WTC11 (cell line): ENCODE data around the gene AXL. TPM values are rescaled to one million over a fixed set of nuclear protein-coding genes. Genes with fewer than 3 reads are reported as not detected.

ENCODE experiments used
- ATAC-seq: fragments of 200-7000 bp; cut with Tn5 transposase; 2 replicates; pipeline ENCODE4 v1.10.0; 2021; ENCODE audit warnings: mild to moderate bottlenecking, moderate library complexity
- CTCF ChIA-PET: fragments of 300-600 bp; sonication (Branson Sonifier 250); formaldehyde crosslinking; loops from one replicate; lab custom pipeline; 2021; ENCODE audit warnings: antibody characterized with exemption; lab: Charles Lee
- POLR2A ChIA-PET: fragments of 350-600 bp; sonication (Branson Sonifier 250); formaldehyde crosslinking; loops from one replicate; lab custom pipeline; 2021; ENCODE audit warnings: antibody characterized with exemption; lab: Charles Lee
- DNase-seq: peaks from one replicate; pipeline ENCODE4 v3.0.0; 2021; ENCODE audit warnings: low spot score
- H3K27ac Mint-ChIP-seq: 2 replicates; pipeline ENCODE4 v1.8.0; 2021; ENCODE audit warnings: mixed read lengths
- H3K27me3 Mint-ChIP-seq: 2 replicates; pipeline ENCODE4 v1.8.0; 2021; ENCODE audit warnings: low read depth, mild to moderate bottlenecking, moderate library complexity, mixed read lengths
- H3K36me3 Mint-ChIP-seq: 2 replicates; pipeline ENCODE4 v1.8.0; 2021; ENCODE audit warnings: mixed read lengths
- H3K4me1 Mint-ChIP-seq: 2 replicates; pipeline ENCODE4 v1.8.0; 2022; ENCODE audit warnings: mixed read lengths
- H3K4me3 Mint-ChIP-seq: 2 replicates; pipeline ENCODE4 v1.8.0; 2021; ENCODE audit warnings: mild to moderate bottlenecking, moderate library complexity, mixed read lengths
- H3K9me3 Mint-ChIP-seq: 2 replicates; pipeline ENCODE4 v1.8.0; 2021; ENCODE audit warnings: mixed read lengths
- AR ChIP-seq: fragments of 250-450 bp; sonication (Bioruptor Pico); IDR thresholded peaks from 2 replicates; pipeline ENCODE4 v1.9.0; 2021; ENCODE audit warnings: mild to moderate bottlenecking
- CREB1 ChIP-seq: sonication (generic); formaldehyde crosslinking; IDR thresholded peaks from 2 replicates; pipeline ENCODE4 v1.8.0; 2023; ENCODE audit warnings: mild to moderate bottlenecking, missing genetic modification reagents
- ERG ChIP-seq: fragments of 250-450 bp; sonication (Bioruptor Pico); IDR thresholded peaks from 2 replicates; pipeline ENCODE4 v1.8.0; 2021; ENCODE audit warnings: mild to moderate bottlenecking
- FOXJ3 ChIP-seq: sonication (generic); formaldehyde crosslinking; IDR thresholded peaks from 2 replicates; pipeline ENCODE4 v1.9.0; 2021; ENCODE audit warnings: missing genetic modification reagents, mild to moderate bottlenecking, borderline replicate concordance
- MYBL2 ChIP-seq: sonication (generic); formaldehyde crosslinking; IDR thresholded peaks from 2 replicates; pipeline ENCODE4 v1.8.1; 2023; ENCODE audit warnings: mild to moderate bottlenecking, moderate library complexity, missing genetic modification reagents
- NR3C1 ChIP-seq: sonication (generic); formaldehyde crosslinking; conservative IDR thresholded peaks from 2 replicates; pipeline ENCODE4 v1.8.1; 2023; ENCODE audit warnings: low read depth, mild to moderate bottlenecking, missing genetic modification reagents
- PRDM15 ChIP-seq: sonication (generic); formaldehyde crosslinking; IDR thresholded peaks from 2 replicates; pipeline ENCODE4 v1.8.0; 2022; ENCODE audit warnings: missing genetic modification reagents
- RELA ChIP-seq: sonication (generic); formaldehyde crosslinking; IDR thresholded peaks from 2 replicates; pipeline ENCODE4 v1.8.1; 2022; ENCODE audit warnings: missing genetic modification reagents, mild to moderate bottlenecking, borderline replicate concordance
- SMAD4 ChIP-seq: sonication (generic); formaldehyde crosslinking; IDR thresholded peaks from 2 replicates; pipeline ENCODE4 v1.8.0; 2022; ENCODE audit warnings: mild to moderate bottlenecking, missing genetic modification reagents
- TEAD1 ChIP-seq: sonication (generic); formaldehyde crosslinking; IDR thresholded peaks from 2 replicates; pipeline ENCODE4 v1.8.0; 2022; ENCODE audit warnings: mild to moderate bottlenecking, missing genetic modification reagents
- USF2 ChIP-seq: sonication (generic); formaldehyde crosslinking; IDR thresholded peaks from 2 replicates; pipeline ENCODE4 v1.8.1; 2023; ENCODE audit warnings: mild to moderate bottlenecking, missing genetic modification reagents, moderate library complexity
- ZMAT4 ChIP-seq: fragments of 250-450 bp; sonication (Bioruptor Pico); IDR thresholded peaks from 2 replicates; pipeline ENCODE4 v1.9.0; 2021; ENCODE audit warnings: mild to moderate bottlenecking
- ZNF121 ChIP-seq: sonication (generic); formaldehyde crosslinking; IDR thresholded peaks from 2 replicates; pipeline ENCODE4 v1.8.0; 2023; ENCODE audit warnings: missing genetic modification reagents
- ZNF138 ChIP-seq: sonication (generic); formaldehyde crosslinking; conservative IDR thresholded peaks from 2 replicates; pipeline ENCODE4 v1.8.1; 2022; ENCODE audit warnings: mild to moderate bottlenecking, moderate library complexity, missing genetic modification reagents
- ZNF396 ChIP-seq: fragments of 250-450 bp; sonication (Bioruptor Pico); IDR thresholded peaks from 2 replicates; pipeline ENCODE4 v1.8.0; 2021; ENCODE audit warnings: mild to moderate bottlenecking, moderate library complexity, borderline replicate concordance
- ZNF423 ChIP-seq: fragments of 250-450 bp; sonication (Bioruptor Pico); IDR thresholded peaks from 2 replicates; pipeline ENCODE4 v2.1.2; 2022; ENCODE audit warnings: mild to moderate bottlenecking, moderate library complexity
- total RNA-seq: library from RNA; stranded (reverse); gene quantifications from 3 replicates; pipeline ENCODE4 v1.2.3, GENCODE V29; 2021

The AXL gene
- total RNA-seq, 1 experiment from 2014 or later = 25.0 TPM

- ChIA-PET POLR2A (interaction anchor here (0.9 to 1.2 kb wide), 2 partner anchors 52 to 128 kb away, joined by 3 to 5 read pairs; partner anchors contain the start of genes B9D2 and DMAC2), CTCF (interaction anchor here (1.1 to 1.2 kb wide), 4 partner anchors 11 to 259 kb away, joined by 3 to 8 read pairs (median 6); partner anchors contain the start of gene TGFB1)
- Mint-ChIP-seq H3K4me3 (peak overlapping the region; percentile 96), H3K36me3 (peaks cover 25% of the 10 kb centered on the region), H3K4me1 (peaks cover 21% of the 10 kb centered on the region), H3K27ac (no peak overlapping the region), H3K27me3 (no peaks in the 10 kb centered on the region), H3K9me3 (no peaks in the 10 kb centered on the region)
- TF ChIP-seq ERG = no peak
- TF ChIP-seq MYBL2 (CRISPR knock-in tag) = no peak
- TF ChIP-seq ZMAT4 = no peak
- no peak for TF ChIP-seq RELA (CRISPR knock-in tag)
- no peak for TF ChIP-seq FOXJ3 (CRISPR knock-in tag)
- no peak for TF ChIP-seq AR (CRISPR knock-in tag)
- TF ChIP-seq NR3C1 = no peak
- no peak for TF ChIP-seq CREB1 (CRISPR knock-in tag)
- TF ChIP-seq SMAD4 (CRISPR knock-in tag) = no peak
- TF ChIP-seq ZNF121 (CRISPR knock-in tag) = no peak
- TF ChIP-seq PRDM15 (CRISPR knock-in tag) = no peak
- no peak for TF ChIP-seq USF2 (CRISPR knock-in tag)
- no peak for TF ChIP-seq ZNF138 (CRISPR knock-in tag)
- TF ChIP-seq TEAD1 (CRISPR knock-in tag) = no peak
- no peak for TF ChIP-seq ZNF423 (CRISPR knock-in tag)
- TF ChIP-seq ZNF396 = no peak
- DNase-seq (no peak), ATAC-seq (no peak)
Measured at GRCh38 chr19:41311072-41311471, 92.0 kb downstream of the AXL start.

Other genes with a start within 250 kb of the AXL start
- 6.7 to 10.3 TPM (median 8.4 TPM) in 3 replicates for gene CYP2B6, start 227.9 kb upstream of the AXL start, total RNA-seq
- 0.32 to 0.53 TPM (median 0.48 TPM) in 3 replicates for gene CYP2A13, start 130.8 kb upstream of the AXL start, total RNA-seq
- gene CYP2F1, start 104.8 kb upstream of the AXL start, total RNA-seq = 0.24 to 1.3 TPM (median 0.30 TPM) in 3 replicates
- 173 to 191 TPM (median 188 TPM) in 3 replicates for gene CYP2S1, start 26.0 kb upstream of the AXL start, total RNA-seq
- gene HNRNPUL1, start 45.1 kb downstream of the AXL start, total RNA-seq = 246 to 282 TPM (median 257 TPM) in 3 replicates
- gene CCDC97, start 90.9 kb downstream of the AXL start, total RNA-seq = 29.7 to 31.4 TPM (median 30.8 TPM) in 3 replicates
- gene TGFB1, start 134.7 kb downstream of the AXL start, total RNA-seq = 10.4 to 11.8 TPM (median 11.0 TPM) in 3 replicates
- 4.5 to 6.3 TPM (median 4.7 TPM) in 3 replicates for gene B9D2, start 144.9 kb downstream of the AXL start, total RNA-seq
- gene TMEM91, start 157.3 kb downstream of the AXL start, total RNA-seq = 5.3 to 6.0 TPM (median 5.3 TPM) in 3 replicates
- 56.4 to 60.3 TPM (median 56.6 TPM) in 3 replicates for gene EXOSC5, start 178.1 kb downstream of the AXL start, total RNA-seq
- gene BCKDHA, start 178.6 kb downstream of the AXL start, total RNA-seq = 18.8 to 34.8 TPM (median 32.6 TPM) in 3 replicates
- gene B3GNT8, start 208.2 kb downstream of the AXL start, total RNA-seq = 0.96 to 2.3 TPM (median 1.2 TPM) in 3 replicates
- 77.6 to 85.6 TPM (median 82.6 TPM) in 3 replicates for gene DMAC2, start 220.7 kb downstream of the AXL start, total RNA-seq
- 0.24 TPM in 1 of 3 replicates, not detected in the others for gene ERICH4, start 223.9 kb downstream of the AXL start, total RNA-seq